Stimulated activated memory B cell treated with anti-CD40 and anti-IgM and Interleukin-4, amounts not matched to agents 10 μg/mL and 1 μg/mL and 100 μg/mL, for 72 hours (primary cell): ENCODE measurements around the gene NME5.
"Not testable (repeated sequence)": the region's sequence is repeated elsewhere in the genome, so short reads cannot be mapped to it uniquely, and the experiment has no call there.

Experiments
- ATAC-seq: fragments of 150-1000 bp; cut with Tn5 transposase; 2 replicates; pipeline ENCODE4 v1.10.0; 2021
- H3K27ac Mint-ChIP-seq: one replicate; pipeline ENCODE4 v1.8.0; 2022; ENCODE audit warnings: mild to moderate bottlenecking, mixed read lengths
- H3K27me3 Mint-ChIP-seq: one replicate; pipeline ENCODE4 v1.8.0; 2022; ENCODE audit warnings: mixed read lengths
- H3K36me3 Mint-ChIP-seq: one replicate; pipeline ENCODE4 v1.8.0; 2022; ENCODE audit warnings: mixed read lengths
- H3K4me1 Mint-ChIP-seq: one replicate; pipeline ENCODE4 v1.8.0; 2022; ENCODE audit warnings: mixed read lengths
- H3K4me3 Mint-ChIP-seq: one replicate; pipeline ENCODE4 v1.8.0; 2022; ENCODE audit warnings: mild to moderate bottlenecking, moderate library complexity, mixed read lengths
- H3K9me3 Mint-ChIP-seq: one replicate; pipeline ENCODE4 v1.8.0; 2022; ENCODE audit warnings: mixed read lengths

The NME5 gene

DNA sequence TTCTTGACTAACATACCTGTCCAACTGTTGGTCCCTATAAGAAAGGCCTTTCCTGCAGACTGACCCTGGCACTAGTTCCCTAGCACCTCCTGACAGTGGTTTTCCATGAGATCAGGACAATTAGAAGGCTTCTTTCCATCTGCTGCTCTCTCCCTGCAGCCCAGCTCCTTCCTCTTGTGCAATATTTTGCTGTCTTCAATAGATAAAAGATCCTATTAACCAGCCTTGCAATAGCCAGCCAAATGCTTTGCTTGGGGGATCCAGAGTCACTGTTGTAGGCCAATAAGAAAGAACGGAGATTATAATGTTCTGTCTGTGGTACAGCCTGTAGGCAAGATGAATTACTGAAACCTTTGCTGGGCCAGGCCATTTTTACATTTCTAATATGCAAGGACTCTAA is 18.4 kb upstream of the NME5 start:
- H3K27ac Mint-ChIP-seq = no peak overlapping the region
- no peaks in the 10 kb centered on the region for H3K4me1 Mint-ChIP-seq
- ATAC-seq = no peak
- H3K4me3 Mint-ChIP-seq = no peak overlapping the region
- no peaks in the 10 kb centered on the region for H3K27me3 Mint-ChIP-seq
- peaks cover 55% of the 10 kb centered on the region for H3K36me3 Mint-ChIP-seq
- H3K9me3 Mint-ChIP-seq = no peaks in the 10 kb centered on the region

DNA sequence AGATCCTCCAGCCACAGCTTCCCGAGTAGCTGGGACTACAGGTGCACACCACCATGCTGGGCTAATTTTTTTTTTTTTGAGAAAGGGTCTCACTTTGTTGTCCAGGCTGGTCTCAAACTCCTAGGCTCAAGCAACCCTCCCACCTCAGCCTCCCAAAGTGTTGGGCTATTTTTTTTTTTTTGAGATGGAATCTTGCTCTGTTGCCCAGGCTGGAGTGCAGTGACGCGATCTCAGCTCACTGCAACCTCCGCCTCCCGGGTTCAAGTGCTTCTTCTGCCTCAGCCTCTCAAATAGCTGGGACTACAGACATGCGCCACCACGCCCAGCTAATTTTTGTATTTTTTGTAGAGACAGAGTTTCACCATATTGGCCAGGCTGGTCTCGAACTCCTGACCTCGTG is 16.7 kb upstream of the NME5 start:
- H3K4me1 Mint-ChIP-seq, H3K4me3 Mint-ChIP-seq, H3K27me3 Mint-ChIP-seq, H3K9me3 Mint-ChIP-seq, ATAC-seq, H3K27ac Mint-ChIP-seq: not testable (repeated sequence)
- H3K36me3 Mint-ChIP-seq = peaks cover 47% of the 10 kb centered on the region

DNA sequence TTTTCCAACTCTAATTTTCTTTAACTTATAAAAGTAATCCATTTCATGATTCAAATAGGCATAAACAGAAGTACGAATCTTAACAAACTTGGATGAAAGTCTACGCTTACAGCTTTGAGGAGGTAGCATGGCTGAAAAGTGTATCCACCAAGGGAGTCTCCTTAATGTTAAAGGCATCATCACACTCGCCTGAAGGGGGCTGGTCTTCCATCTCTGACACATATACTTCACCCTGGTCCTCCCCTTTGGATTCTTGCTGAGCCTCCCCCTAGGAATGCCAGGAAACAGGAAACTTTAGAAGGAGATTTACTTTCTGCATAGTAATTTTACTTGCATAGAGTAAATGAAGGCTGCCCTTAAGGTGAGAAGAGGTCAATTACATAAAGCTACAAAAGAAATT is 10.3 kb upstream of the NME5 start:
- Mint-ChIP-seq H3K27ac (no peak overlapping the region), H3K4me3 (no peak overlapping the region)
- ATAC-seq = no peak

DNA sequence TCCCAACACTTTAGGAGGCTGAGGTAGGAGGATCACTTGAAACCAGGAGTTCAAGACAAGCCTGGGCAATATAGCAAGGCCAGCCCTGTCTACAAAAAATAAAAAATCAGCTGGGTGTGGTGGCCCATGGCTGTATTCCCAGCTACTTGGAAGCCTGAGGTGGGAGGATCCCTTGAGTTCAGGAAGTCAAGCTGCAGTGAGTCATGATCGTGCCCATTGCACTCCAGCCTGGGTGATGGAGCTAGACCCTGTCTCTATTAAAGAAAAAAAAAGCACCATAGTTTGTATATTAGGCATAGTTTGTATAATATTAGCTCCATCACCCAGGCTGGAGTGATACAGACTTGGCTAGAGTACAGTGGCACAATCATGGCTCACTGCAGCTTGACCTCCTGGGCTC is 9.6 kb upstream of the NME5 start:
- H3K27me3 Mint-ChIP-seq = no peaks in the 10 kb centered on the region
- no peak overlapping the region for H3K27ac Mint-ChIP-seq
- H3K36me3 Mint-ChIP-seq = no peaks in the 10 kb centered on the region
- H3K4me1 Mint-ChIP-seq = no peaks in the 10 kb centered on the region
- no peaks in the 10 kb centered on the region for H3K9me3 Mint-ChIP-seq
- H3K4me3 Mint-ChIP-seq = no peak overlapping the region
- ATAC-seq = no peak

More for the DNA sequence above, 10.3 kb upstream of the NME5 start:
- H3K36me3 Mint-ChIP-seq = no peaks in the 10 kb centered on the region
- H3K27me3 Mint-ChIP-seq = no peaks in the 10 kb centered on the region
- H3K4me1 Mint-ChIP-seq = no peaks in the 10 kb centered on the region
- no peaks in the 10 kb centered on the region for H3K9me3 Mint-ChIP-seq

DNA sequence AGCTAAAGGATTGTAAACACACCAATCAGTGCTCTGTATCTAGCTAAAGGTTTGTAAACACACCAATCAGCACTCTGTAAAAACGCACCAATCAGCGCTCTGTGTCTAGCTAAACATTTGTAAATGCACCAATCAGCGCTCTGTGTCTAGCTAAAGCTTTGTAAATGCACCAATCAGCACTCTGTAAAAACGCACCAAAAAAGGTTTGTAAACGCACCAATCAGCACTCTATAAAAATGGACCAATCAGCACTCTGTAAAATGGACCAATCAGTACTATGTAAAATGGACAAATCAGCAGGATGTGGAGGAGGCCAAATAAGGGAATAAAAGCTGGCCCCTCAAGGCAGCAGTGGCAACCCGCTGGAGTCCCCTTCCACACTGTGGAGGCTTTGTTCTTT is 4.3 kb upstream of the NME5 start:
- not testable (repeated sequence) for H3K4me3 Mint-ChIP-seq, ATAC-seq, H3K4me1 Mint-ChIP-seq, H3K27ac Mint-ChIP-seq, H3K27me3 Mint-ChIP-seq, H3K9me3 Mint-ChIP-seq, H3K36me3 Mint-ChIP-seq

DNA sequence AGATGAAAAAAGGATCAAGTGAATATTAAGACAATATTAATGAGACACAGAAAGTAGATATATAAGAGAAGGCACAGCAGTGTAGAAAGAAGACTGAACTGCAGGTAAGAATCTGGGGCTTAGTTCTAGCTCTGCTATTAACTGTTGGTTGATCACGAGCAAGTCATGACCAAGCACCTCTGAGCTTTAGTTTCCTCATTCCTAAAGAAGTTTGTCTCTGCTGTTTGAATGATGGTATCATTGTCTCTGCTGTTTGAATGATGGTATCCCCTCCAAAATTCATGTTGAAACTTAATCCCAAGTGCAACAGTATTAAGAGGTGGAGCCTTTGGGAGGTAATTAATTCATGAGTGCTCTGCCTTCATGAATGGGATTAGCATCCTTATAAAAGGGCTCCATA is 2.5 kb upstream of the NME5 start:
- ATAC-seq = no peak
- peaks cover 17% of the 10 kb centered on the region for H3K27me3 Mint-ChIP-seq
- H3K27ac Mint-ChIP-seq = no peak overlapping the region

DNA sequence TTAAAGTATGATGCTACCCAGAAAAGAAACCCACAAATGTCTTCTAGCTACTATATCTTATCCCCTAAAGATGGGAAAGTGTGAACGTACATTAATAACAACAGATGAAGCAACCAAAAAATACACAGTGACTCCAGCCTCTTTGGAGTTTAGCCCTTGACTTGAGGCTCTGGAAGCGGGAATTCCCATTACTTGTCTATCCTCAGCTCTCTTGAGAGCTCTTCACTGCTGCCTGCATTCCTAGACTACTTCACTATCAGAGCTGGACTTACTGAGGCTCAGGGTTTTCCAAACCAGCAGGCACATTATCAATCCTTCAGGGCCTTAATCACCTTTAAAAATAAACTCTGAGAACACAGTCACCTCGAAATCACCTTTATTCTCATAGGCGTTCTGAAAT is 1.0 kb upstream of the NME5 start:
- Mint-ChIP-seq H3K4me3 (no peak overlapping the region), H3K27me3 (peaks cover 29% of the 10 kb centered on the region), H3K4me1 (peaks cover 7% of the 10 kb centered on the region), H3K9me3 (no peaks in the 10 kb centered on the region), H3K27ac (no peak overlapping the region), H3K36me3 (no peaks in the 10 kb centered on the region)
- ATAC-seq = no peak

More for the DNA sequence above, 2.5 kb upstream of the NME5 start:
- Mint-ChIP-seq H3K4me1 (peaks cover 7% of the 10 kb centered on the region), H3K4me3 (no peak overlapping the region), H3K36me3 (no peaks in the 10 kb centered on the region), H3K9me3 (no peaks in the 10 kb centered on the region)

DNA sequence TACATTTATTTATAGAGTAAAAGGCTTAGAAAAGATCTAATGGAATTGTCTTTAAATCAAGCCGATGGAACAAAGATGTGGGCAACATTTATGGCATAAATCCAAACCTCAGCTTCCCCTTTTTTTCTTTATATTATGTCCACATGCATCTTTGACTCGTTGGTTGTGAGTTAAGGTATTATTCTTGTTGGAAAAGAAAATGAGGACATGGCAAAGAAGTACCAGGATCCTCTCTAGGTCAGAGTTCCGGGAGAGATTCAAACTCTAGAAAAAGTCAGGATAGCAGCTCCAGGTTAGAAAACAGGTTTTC is 508 bp upstream of the NME5 start:
- H3K36me3 Mint-ChIP-seq = no peaks in the 10 kb centered on the region
- H3K4me3 Mint-ChIP-seq = no peak overlapping the region

DNA sequence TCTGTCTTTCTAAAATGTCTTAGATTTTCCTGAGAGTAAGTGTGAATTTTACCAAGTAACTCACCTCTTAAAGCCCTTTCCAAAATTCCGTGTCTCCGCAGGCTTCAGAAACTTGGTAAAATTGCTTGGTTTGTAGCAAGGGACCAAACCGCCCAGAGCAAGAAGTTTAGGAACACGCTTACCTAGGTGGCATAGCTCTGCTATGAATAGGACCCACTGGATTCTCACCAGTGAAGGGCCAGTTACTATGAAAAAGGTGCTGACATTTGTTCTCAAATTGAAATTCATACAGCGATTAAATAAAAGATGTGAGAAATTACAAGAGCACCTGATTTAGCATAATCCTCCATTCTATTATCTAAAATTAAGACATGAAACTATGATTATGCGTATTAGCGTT is 6.7 kb downstream of the NME5 start:
- Mint-ChIP-seq H3K27ac (no peak overlapping the region), H3K27me3 (peaks cover 21% of the 10 kb centered on the region), H3K36me3 (no peaks in the 10 kb centered on the region), H3K4me1 (peaks cover 6% of the 10 kb centered on the region), H3K4me3 (no peak overlapping the region), H3K9me3 (no peaks in the 10 kb centered on the region)
- ATAC-seq = no peak

More for the DNA sequence above, 508 bp upstream of the NME5 start:
- no peaks in the 10 kb centered on the region for H3K9me3 Mint-ChIP-seq
- peaks cover 7% of the 10 kb centered on the region for H3K4me1 Mint-ChIP-seq
- ATAC-seq = no peak
- no peak overlapping the region for H3K27ac Mint-ChIP-seq
- peaks cover 29% of the 10 kb centered on the region for H3K27me3 Mint-ChIP-seq

DNA sequence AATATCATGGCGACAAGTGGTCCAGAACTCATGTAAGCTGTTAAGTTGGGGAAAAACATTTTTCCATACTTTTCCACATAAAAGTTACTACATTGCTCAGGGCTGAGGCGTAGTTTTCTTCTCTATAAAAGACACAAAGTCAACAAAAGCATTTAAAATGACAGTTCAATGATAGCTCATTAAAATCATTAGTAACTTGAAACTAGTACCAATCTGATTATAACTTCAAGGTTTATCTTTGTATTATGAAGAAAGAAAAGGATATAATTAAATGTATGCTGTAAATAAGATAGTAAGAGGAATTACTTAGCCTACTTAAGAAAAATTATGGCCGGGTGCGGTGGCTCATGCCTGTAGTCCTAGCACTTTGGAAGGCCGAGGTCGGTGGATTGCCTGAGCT is 9.9 kb downstream of the NME5 start:
- H3K4me3 Mint-ChIP-seq = no peak overlapping the region
- peaks cover 6% of the 10 kb centered on the region for H3K4me1 Mint-ChIP-seq
- no peak overlapping the region for H3K27ac Mint-ChIP-seq
- H3K36me3 Mint-ChIP-seq = no peaks in the 10 kb centered on the region
- no peaks in the 10 kb centered on the region for H3K9me3 Mint-ChIP-seq
- H3K27me3 Mint-ChIP-seq = no peaks in the 10 kb centered on the region
- no peak for ATAC-seq

DNA sequence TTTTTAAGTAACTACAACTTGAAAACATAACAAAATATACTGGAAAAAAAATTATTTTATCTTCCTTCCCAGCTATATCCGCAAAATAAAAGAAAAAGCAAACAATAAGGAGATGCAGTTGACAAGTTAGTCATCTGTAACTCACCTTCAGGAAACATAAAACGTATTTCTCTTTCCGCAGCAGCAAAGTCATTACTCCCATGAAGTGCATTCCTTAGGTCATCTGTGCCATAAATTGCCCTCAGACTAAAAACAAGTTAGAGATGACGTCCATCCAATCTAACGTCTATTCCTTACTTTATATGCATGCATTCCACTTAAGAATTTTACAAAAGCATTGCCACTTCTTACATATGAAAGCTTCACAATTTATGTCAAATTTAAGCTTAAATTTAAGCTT is 10.9 kb downstream of the NME5 start:
- no peak overlapping the region for H3K27ac Mint-ChIP-seq
- no peak for ATAC-seq
- H3K27me3 Mint-ChIP-seq = no peaks in the 10 kb centered on the region
- peaks cover under 1% of the 10 kb centered on the region for H3K4me1 Mint-ChIP-seq
- no peak overlapping the region for H3K4me3 Mint-ChIP-seq
- no peaks in the 10 kb centered on the region for H3K9me3 Mint-ChIP-seq
- H3K36me3 Mint-ChIP-seq = no peaks in the 10 kb centered on the region

DNA sequence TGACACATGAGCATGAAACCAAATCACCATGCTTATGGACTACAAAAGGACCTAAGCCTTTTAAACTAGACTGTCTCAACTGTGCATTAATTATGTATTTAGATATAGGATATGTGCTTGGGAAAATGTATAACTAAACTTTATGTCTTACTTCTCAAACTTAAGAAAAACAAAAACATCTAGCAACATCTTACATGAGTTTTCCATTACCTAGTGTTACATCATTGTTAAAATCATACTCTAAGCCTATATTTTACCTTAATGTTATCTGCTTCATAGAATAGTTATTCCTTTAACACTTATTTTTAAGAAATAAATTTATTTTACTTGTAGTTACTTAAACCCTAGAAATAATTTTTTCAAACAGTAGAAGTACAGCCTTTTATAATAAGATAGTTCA is 24.0 kb downstream of the NME5 start:
- H3K36me3 Mint-ChIP-seq = no peaks in the 10 kb centered on the region
- H3K4me1 Mint-ChIP-seq = no peaks in the 10 kb centered on the region
- H3K27ac Mint-ChIP-seq = no peak overlapping the region
- H3K27me3 Mint-ChIP-seq = no peaks in the 10 kb centered on the region
- no peak for ATAC-seq
- H3K4me3 Mint-ChIP-seq = no peak overlapping the region
- H3K9me3 Mint-ChIP-seq = no peaks in the 10 kb centered on the region

DNA sequence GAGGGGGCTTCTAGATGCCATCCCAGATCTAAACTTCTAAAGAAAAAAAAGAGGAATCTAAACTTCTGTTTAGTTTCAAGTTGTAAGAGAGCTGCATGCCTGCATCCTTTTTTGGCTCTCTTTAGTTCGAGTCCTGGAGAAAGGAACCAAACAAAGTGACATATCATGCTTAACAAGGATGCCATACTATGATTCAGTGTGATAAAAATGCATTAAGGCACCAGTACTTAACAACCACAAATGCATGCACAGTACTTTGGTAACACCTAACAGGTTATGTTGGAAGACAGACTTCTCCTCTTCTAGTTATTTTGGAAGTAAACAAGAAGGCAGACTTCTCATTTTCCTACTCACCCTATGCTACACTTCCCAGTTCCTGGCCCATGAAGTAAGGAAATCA is 27.3 kb downstream of the NME5 start:
- Mint-ChIP-seq H3K36me3 (no peaks in the 10 kb centered on the region), H3K9me3 (no peaks in the 10 kb centered on the region), H3K4me1 (no peaks in the 10 kb centered on the region), H3K27ac (no peak overlapping the region), H3K4me3 (no peak overlapping the region), H3K27me3 (no peaks in the 10 kb centered on the region)
- ATAC-seq = no peak

DNA sequence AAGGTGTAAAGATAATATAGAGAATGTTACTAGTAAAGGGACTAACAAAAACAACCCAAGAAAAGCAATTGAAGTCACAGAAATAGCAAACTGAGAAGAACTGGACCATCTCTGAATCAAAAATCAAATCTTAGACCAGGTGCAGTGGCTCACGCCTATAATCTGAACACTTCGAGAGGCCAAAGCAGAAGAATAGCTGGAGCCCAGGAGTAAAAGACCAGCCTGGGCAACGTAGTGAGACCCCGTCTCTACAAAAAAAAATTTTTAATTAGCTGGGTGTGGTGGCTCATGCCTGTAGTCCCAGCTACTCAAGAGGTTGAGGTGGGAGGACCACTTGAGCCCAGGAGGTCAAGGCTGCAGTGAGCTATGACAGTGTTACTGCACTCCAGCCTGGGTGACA is 28.0 kb downstream of the NME5 start:
- no peaks in the 10 kb centered on the region for H3K9me3 Mint-ChIP-seq
- H3K4me1 Mint-ChIP-seq = no peaks in the 10 kb centered on the region
- no peak overlapping the region for H3K4me3 Mint-ChIP-seq
- ATAC-seq = no peak
- H3K36me3 Mint-ChIP-seq = no peaks in the 10 kb centered on the region
- no peaks in the 10 kb centered on the region for H3K27me3 Mint-ChIP-seq
- no peak overlapping the region for H3K27ac Mint-ChIP-seq

DNA sequence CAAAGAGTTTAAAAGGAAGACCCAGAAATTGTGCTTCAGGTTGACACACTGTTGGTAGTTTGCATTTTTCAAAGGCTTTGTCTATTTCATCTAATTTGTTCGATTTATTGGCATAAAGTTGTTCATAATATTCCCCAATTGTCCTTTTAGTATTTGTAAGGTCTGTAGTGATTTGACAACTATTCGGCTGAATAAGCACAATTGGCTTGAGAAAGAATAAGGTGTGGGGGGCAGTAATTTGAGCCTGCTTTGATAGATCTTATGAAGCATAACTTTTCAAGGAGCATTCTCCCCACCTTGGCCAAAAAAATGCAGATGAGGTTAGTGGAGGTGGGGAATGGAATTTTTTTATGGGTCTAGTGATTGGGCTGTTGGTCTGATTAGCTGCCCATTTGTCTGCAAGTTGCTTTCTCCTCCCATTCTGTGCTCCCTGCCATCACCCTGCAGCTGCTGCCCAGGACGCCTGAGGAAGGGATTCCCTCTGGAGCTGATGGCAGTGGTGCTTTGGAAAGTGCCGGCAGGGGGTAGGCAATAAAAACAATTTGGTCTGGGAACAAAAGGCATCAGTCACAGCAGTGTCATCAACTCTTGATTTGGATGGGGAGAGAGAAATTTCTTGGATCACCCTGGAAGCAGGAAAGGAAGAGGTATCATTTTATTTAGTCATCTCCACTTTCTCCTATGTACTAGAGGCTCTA is 28.8 kb downstream of the NME5 start:
- no peaks in the 10 kb centered on the region for H3K27me3 Mint-ChIP-seq
- H3K9me3 Mint-ChIP-seq = no peaks in the 10 kb centered on the region
- H3K4me3 Mint-ChIP-seq = no peak overlapping the region
- H3K4me1 Mint-ChIP-seq = no peaks in the 10 kb centered on the region
- ATAC-seq = no peak
- H3K27ac Mint-ChIP-seq = no peak overlapping the region
- no peaks in the 10 kb centered on the region for H3K36me3 Mint-ChIP-seq

DNA sequence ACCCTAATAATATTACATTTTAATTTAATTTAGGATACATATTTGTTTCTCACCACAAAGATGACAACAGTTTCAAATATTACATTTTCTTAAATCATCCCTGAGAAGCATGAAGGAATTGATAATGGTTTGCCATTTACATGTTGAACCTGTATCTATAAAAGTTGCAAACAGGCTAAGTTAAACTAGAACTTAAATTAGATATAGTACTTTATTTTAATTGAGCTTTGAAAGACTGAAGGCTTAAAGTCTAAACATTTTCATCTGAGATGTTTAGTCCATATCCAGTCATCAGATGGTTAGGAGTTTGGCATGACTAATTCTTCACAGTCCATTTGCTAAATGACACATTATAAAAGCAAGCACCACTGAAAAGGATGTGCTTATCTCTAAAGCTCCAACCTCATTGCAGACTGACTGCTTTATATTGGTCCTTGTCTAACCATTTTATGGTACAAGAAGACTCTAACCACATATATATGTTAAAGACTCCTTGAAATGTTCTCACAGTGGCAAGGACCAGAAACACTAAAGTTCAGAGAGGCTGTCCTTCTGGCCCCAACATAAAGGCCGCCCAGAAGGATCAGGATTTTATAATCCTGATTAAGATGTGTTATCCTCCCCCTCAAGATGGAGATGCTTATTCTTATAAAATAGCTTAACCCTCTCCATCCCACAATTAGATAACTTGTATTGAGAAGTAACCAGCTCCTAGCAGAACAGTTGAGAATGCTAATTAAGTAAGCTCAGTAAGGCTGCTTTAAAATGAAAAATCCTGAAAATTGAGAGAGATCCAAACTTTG is 29.6 kb downstream of the NME5 start:
- Mint-ChIP-seq H3K4me3 (no peak overlapping the region), H3K4me1 (no peaks in the 10 kb centered on the region)

More for the DNA sequence above, 29.6 kb downstream of the NME5 start:
- Mint-ChIP-seq H3K9me3 (no peaks in the 10 kb centered on the region), H3K36me3 (no peaks in the 10 kb centered on the region), H3K27ac (no peak overlapping the region), H3K27me3 (no peaks in the 10 kb centered on the region)
- ATAC-seq = no peak
